Stimulated activated CD8-positive, alpha-beta memory T cell treated with anti-CD3 and anti-CD28 coated beads, Interleukin-4, amount 100 ng/mL, for 1 hour (primary cell): ENCODE measurements around the gene KLHDC1.
"Not testable (repeated sequence)": the region's sequence is repeated elsewhere in the genome, so short reads cannot be mapped to it uniquely, and the experiment has no call there.

Experiments used
- DNase-seq, 2 donors: peaks; one replicate each; pipeline ENCODE4 v3.0.0-alpha.2; 2020; ENCODE audit warnings: low read depth in 2 of 2, low spot score in 1 of 2

KLHDC1 gene

DNA sequence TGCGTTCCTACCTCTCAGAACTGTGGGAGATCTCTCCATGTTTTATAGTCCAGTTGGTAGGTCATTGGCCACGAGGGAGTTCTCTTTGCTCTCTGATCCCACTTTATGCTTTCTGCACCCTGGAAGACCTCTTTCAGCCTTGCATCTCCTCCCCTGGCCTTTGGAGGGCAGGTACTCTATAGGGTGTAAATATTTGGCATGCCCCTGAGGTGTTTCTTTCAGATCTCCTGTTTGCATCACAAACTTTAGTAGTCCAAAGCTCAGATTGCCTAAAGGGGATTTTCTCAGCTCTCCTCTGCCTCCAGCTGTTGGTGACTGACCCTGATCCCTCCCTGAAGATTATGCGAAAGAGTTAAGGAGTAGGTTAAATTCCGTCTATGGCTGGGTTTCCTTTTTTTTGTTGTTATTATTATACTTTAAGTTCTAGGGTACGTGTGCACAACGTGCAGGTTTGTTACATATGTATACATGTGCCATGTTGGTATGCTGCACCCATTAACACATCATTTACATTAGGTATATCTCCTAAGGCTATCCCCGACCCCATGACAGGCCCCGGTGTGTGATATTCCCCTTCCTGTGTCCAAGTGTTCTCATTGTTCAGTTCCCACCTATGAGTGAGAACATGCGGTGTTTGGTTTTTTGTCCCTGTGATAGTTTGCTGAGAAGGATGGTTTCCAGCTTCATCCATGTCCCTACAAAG lies 29.0 kb downstream of the KLHDC1 start:
- not testable (repeated sequence) for DNase-seq

DNA sequence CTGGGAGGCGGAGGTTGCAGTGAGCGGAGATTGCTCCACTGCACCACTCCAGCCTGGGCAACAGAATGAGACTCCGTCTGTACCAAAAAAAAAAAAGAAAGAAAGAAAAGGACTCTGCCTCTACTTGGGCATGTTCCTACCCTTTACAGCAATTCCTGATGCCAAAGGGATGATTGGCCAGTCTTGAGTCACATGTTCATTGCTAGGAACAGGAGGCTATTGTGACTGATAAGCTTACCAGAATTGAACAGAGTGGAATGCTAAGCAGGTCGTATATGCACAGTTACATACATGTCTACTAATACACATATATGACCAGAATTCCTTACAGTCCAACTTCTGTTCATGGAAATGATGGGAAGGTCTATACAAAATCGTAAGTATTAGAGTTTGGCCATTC lies 34.3 kb downstream of the KLHDC1 start:
- no peak for DNase-seq

DNA sequence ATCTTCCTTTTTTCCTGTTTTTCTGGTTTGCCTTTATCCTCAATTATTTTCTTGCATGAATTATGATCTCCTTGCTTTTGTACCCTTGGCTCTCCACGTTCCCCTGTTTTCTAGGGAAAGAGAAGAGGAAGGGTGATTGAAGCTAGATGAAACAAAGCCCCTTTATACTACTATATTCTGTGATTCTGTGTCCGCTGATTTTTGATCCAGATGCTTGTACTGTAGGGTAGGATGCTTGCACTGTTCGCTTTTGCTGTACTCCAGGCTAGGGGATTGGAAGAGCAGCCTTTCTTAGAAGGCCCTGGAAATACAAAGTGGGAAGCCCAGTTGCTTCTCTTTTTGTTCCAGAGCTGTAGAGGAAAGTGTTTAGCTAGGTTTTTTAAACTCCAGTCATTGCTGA lies 40.0 kb downstream of the KLHDC1 start:
- no peak for DNase-seq

DNA sequence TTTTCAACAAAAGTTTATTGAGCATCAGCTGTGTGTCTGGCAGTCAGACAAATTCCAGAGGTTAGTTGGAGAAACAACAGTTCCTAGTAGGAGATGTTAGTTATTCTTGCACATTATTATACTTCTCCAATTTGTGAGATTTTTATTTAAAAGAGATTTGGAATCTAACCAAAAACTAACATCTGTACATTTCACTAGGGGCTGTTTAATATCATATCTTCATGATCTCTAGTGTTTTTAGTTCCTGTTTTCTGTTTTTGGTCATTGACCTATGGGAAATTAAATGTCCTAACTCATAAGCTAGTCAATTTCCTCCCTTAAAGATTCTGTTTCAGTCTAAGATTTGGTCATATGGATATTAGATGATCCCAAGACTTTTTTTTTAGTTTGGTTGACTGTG lies 40.9 kb downstream of the KLHDC1 start:
- no peak for DNase-seq

DNA sequence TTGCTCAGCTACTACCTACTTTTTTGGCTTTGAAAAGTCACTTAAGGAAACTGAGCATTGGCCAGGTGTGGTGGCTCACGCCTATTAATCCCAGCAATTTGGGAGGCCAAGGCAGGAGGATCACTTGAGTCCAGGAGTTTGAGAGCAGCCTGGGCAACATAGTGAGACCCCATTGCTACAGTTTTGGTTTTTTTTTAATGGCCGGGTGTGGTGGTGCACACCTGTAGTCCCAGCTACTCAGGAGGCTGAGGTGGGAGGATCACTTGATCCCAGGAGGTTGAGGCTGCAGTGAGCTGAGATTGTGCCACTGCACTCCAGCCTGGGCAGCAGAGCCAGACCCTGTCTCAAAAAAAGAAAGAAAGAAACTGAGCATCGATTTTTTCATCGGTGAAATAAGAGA lies 42.7 kb downstream of the KLHDC1 start:
- DNase-seq, result not testable (repeated sequence)

DNA sequence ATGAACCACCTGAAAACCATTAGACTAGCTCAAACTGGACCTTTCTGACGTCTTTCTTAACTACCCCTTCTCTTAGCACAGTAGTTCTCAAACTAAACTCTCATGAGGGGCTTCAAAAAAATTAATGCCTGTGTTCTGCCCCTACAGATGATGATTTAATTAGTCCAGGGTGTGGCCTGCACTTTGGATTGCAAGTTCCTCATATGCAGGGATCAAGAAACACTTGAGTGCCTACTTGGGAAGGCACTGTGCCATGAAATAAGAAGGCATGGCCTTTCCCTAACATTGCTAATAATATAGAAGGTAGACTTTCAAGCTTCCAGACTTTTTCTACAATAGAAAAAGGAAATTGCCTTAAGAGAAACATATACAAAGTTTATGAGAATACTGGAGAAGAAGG lies 52.3 kb downstream of the KLHDC1 start:
- no peak for DNase-seq

DNA sequence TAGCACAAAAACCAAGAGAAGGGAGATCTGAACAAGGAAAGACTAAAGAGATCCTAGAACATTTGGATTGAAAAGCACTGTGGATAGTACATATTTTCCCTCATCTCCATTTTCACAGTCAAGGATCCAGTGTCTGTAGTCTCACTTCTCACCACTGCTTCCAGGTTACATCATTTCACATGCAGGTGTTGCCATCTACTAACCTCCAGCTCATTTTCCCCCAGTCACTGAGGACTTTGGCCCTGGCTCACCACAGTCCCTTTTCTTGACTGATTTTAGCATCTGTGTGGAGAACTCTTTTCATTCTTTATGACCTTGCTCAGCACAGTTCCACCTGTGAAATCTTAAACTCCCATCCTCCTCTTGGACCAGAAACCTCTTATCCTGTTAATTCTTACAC lies 53.6 kb downstream of the KLHDC1 start:
- not testable (repeated sequence) for DNase-seq

DNA sequence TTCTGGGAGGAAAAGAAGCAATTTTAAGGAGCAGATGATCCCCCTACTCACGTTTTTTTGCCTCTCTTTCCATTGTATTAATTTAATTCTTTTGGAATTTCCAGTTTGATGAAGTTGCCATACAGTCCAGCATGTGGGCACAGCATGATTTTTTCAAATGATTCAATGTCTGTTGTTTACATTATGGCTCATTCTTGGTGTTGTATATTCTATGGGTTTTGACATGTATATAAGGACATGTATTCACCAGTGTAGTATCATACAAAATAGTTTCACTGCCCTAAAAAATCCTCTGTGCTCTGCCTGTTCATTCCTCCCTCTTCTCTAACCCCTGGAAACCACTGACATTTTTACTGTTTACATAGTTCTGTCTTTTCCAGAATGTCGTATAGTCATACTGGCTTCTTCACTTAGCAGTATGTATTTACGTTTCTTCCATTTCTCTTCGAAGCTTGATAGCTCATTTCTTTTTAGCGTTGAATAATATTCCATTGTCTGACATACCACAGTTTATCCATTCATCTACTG lies 61.7 kb downstream of the KLHDC1 start:
- DNase-seq, result no peak

DNA sequence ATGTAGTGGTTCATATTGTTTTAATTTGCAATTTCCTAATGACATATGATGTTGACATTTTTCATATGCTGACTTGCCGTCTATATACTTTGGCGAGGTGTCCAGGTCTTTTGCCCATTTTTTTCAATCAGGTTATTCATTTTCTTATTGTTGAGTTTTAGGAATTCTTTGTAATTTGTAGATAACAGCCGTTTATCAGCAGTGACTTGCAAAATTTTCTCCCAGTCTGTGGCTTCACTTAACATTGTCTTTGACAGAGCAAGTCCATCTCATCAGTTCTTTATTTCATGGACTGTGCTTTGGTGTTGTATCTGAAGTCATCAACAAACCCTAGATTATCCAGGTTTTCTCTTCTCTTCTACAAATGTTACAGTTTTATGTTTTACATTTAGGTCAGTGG lies 62.5 kb downstream of the KLHDC1 start:
- DNase-seq, result no peak

DNA sequence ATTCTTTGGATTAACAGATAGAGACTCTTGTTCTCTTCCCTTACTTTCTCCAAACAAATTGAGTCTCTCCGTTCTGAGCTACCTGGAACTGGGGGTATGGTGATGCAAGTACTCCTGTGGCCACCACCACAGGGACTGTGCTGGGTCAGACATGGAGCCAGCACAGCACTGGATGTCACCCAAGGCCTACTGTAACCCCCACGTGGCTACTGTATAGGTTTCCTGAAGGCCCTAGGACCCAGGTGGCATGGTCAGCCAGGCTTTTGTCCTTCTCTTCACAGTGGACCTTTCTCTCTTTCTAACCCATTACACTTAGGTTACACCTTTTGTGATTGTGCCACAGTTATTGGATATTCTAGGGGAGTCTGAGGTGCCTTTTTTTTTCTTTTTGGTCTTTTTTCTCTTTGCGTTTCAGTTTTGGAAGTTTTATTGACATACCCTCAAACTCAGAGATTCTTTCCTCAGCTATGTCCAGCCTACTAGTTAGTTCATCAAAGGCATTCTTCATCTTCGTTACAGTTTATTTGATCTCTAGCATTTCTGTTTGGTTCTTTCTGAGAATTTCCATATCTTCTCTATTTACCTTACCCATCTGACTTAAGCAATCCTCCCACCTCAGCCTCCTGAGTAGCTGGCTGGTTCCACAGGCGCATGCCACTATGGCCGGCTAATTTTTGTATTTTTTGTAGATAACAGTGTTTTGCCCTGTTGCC lies 69.1 kb downstream of the KLHDC1 start:
- no peak for DNase-seq

DNA sequence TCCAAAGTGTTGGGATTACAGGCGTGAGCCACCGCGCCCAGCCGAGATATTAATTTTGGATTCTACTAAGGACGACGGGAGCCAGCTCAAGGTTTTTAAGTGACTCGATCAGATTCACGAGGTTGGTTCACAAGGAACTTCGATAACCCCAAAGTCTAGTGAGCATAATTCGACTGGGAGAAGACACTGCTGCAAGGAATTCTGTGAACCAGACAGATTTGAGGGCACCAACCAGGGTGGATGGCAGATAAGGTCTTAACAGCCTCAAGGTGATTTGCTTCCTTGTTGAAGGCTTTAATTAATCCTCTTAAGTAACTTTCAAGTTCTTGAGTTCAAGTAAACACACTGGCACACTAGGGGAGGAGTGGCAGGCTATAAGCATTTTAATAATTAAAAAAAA lies 73.9 kb downstream of the KLHDC1 start:
- DNase-seq, result no peak

DNA sequence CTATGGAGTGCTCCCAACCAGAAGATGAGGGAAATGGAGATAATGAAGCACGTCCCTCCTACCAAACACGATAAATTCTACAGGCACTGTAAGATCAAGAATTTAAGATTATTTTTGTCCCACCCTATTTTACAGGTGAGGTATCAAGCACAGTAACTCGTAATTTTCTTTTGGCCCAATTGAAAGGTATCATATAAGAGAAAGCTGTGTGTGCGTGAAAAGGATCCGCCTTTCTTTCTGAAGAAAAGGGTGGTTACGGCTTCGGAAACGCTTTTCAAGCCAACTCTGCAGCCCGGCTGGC lies 74.3 kb downstream of the KLHDC1 start:
- no peak for DNase-seq

DNA sequence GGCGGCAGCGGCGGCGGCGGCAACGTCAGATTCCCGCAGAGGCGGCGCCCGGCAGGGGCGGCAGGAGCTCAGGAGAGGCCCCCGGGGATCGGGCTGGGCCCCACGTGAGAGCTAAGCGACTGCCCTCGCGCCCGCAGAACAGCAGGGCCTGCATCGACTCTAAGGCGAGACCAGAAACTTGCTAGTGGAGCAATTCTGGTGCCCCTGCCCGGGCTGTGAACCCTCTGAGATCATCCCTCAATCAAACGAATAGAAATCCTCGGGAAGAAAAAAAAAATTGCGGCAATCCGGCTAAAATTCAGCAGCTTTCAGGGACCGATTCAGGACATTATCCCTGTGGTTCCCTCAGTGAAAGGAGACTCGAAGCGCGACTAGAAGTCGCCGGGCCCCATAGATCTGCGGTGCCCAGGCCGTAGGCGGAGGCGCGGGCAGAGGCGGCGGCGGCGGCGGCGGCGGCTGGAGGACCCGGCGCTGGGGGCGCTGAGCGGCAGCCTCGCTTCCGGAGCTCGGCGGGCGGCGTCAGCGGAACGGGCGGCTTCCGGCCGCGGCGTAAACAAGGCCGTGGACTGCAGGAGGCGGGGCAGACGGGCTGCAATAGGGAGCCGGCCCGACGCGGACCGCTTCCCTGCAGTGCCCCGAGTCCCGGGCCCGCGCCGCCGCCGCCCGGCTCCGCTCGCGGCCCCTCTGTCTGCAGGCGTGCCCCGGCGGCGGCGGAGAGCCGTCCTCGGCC lies 74.8 kb downstream of the KLHDC1 start, which contains the start of gene KLHDC2:
Gene KLHDC2 (plus strand): TSS at position 583 of the 730 bp plus-strand sequence. CDS start 316 bp downstream, outside the sequence.
- peak; percentile 58 to 77 for DNase-seq

DNA sequence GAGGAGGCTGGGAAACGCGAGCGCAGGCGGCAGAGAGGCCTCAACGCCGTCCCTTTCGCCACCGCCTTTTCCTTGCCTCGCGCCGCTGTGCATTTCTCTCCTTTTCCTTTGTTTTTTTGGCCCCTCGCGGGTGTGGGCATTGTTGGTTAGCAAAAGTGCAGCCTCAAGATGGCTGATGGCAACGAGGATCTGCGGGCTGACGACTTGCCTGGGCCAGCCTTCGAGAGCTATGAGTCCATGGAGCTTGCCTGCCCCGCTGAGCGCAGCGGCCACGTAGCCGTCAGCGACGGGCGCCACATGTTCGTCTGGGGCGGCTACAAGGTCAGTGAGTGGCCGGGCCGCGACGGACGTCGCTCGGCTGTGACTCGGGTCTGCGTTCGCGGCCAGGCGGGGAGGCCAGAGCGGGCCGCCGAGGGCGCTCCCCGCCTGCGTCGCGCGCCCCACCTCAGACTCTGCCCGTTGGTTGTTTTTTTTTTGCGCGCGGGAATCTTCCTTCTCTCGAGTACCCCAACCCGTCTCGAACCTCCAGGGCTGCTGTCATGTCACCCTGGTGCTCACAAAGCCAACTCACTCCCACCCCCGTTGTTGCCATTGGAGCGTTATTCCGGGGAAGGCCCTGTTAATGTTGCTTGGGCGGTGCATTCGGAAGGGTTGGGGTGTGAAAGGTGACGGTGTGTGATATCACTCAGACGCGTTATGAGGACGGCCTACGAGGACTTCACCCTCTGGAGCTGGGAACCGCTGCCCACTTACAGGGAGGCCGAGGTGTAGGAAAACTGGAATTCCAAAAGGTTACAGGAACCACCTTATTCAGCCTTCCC lies 75.6 kb downstream of the KLHDC1 start:
- peak; percentile 8 to 29 for DNase-seq

DNA sequence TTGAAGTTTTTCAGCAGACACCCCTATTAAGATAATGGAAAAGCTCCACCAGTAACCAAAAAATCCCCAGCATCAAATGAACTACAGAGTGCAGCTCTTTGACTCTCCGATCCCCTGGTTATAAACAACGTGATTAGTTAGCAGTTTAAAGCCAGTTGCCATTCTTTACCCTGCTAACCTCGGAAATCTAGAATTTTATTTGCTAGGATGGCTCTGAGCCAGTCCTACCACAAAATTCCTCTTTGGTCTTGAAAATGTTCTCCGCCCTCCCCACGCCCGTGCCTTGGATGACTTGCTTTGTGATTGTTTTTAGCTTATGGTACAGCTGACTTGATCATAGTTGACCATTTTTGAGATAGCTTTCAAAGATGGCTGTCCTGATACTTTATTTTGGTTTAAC lies 76.3 kb downstream of the KLHDC1 start:
- DNase-seq, result no peak

DNA sequence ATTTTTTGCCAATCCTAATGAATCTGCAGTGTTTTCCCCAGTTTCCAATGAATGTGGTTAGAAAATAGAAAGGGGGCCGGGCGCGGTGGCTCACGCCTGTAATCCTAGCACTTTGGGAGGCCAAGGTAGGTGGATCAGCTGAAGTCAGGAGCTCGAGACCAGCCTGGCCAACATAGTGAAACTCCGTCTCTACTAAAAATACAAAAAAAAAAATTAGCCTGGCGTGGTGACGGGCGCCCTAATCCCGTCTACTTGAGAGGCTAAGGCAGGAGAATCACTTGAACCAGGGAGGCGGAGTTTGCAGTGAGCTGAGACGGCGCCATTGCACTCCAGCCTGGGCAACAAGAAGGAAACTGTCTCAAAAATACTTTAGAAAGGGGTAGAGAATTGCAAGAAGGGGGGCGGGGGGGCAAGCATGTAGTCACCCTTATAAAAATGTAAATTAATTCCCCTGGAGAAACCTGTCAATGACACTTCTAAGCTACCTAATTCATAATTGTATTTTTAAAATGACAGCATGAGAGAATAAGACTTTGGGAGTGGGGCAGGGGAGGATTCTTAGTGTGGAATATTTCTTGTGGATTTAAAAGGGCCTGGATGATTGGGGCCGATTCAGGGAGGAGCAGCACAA lies 76.8 kb downstream of the KLHDC1 start:
- no peak for DNase-seq

DNA sequence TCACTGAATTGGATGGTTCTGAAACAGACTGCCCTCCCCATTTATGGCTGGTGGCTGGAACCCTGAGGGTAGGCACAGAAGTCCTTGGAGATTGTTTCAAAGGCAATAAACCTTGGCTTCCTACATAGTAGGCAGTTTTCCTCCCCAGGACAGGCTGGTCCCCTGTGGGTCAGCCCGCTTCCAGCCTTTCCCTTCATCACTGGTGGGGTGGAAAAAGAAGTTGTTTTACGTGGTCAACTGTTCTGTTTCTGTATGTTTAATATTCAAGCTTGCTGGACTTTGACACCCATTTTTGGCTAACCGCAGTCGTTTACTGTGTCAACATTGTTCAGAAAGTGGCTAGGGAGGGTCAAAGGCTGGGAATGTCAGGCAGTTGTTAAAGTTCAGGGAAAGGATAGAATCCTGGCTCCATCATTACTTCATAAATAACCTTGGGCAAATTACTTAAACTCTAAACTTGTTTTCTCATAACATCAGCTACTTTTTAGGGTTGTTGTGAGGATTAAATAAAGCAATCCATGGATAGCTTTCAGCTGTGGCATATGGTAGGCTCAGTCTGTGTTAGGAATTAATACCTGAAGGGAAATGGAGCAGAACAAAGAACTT lies 77.4 kb downstream of the KLHDC1 start:
- no peak for DNase-seq

DNA sequence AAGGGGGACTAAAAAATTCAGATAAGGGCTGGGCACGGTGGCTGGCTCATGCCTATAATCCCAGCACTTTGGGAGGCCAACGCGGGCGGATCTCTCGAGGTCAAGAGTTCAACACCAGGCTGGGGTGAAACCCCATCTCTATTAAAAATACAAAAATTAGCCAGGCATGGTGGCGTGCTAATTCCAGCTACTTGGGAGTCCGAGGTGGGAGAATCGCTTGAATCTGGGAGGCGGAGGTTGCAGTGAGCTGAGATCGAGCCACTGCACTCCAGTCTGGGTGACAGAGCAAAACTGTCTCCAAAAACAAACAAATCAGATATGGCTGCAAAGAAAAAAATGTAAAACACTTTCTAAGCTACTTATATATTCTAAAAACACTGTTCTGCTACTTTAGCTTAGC lies 78.8 kb downstream of the KLHDC1 start:
- not testable (repeated sequence) for DNase-seq

DNA sequence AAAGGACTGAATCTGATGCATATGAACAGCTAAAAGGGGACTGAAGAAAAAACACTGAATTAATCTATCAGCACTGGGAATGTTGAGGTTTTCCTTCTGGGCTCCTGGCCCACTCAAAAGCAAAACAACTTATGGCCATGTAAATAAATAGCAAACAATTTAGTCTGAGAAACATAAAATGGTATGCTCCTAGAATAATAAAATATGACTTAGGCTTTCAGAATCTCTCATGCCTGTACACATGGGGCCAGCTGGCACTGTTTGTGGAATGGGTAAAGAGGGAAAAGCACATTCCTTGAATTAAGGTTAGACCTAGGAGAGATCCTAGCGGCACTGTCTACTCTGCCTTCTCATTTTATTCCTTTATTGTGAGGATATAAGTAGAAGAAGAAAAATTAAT lies 81.2 kb downstream of the KLHDC1 start:
- DNase-seq, result no peak

DNA sequence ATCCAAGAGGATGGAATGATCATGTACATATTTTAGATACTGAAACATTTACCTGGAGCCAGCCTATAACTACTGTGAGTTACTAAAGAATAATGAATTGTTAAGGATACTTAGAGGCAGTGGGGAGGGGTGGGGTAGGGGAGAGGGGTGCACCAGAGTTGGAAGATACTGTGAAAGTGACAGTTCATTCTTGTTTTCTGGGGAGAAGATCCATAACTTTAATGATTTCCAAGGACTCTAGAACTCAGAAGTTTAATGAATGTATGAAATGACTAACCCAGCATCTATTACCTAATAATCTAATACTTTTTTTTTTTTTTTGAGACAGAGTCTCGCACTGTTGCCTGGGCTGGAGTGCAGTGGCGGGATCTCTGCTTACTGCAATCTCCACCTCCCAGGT lies 85.5 kb downstream of the KLHDC1 start:
- no peak for DNase-seq
